Globus pallidus (tissue), 1 donor: ENCODE results near the gene FADD.
"Not testable (repeated sequence)": the region's sequence is repeated elsewhere in the genome, so short reads cannot be mapped to it uniquely, and the experiment has no call there.

ENCODE experiments used
- DNase-seq: peaks from one replicate; pipeline ENCODE4 v3.0.0-alpha.2; 2015; ENCODE audit warnings: low spot score

Gene FADD

DNA sequence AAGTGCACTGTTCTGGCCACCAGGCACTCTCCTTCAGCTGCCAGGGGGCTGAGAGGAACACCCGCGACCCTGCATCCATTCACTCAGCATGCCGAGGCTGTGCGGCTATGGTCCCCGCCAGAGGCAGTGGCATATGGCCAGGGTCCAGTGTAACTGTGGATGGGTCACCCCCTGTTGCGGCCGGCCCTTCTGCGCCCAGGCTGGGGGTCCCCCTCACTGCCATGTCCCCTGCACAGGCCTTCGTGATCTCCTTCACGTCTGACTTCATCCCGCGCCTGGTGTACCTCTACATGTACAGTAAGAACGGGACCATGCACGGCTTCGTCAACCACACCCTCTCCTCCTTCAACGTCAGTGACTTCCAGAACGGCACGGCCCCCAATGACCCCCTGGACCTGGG, 20.8 kb upstream of the FADD start:
- no peak for DNase-seq

DNA sequence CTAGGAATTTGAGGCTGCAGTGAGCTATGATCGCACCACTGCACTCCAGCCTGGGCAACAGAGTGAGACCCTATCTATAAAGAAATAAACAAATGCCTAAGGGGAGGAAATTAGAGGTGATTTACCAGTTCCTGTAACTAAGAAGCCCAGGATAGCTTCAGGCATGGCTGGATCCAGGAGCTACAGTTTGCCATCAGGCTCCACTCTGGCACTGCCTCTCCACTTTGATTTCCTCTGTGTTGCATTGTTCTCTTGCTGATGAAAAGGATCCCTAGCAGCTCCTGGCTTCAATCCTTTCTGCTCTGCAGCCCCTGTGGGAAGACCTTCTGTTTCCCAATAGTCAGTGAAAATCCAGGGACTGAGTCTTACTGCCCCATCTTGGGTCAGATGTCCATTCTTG, 20.1 kb upstream of the FADD start:
- DNase-seq: no peak

DNA sequence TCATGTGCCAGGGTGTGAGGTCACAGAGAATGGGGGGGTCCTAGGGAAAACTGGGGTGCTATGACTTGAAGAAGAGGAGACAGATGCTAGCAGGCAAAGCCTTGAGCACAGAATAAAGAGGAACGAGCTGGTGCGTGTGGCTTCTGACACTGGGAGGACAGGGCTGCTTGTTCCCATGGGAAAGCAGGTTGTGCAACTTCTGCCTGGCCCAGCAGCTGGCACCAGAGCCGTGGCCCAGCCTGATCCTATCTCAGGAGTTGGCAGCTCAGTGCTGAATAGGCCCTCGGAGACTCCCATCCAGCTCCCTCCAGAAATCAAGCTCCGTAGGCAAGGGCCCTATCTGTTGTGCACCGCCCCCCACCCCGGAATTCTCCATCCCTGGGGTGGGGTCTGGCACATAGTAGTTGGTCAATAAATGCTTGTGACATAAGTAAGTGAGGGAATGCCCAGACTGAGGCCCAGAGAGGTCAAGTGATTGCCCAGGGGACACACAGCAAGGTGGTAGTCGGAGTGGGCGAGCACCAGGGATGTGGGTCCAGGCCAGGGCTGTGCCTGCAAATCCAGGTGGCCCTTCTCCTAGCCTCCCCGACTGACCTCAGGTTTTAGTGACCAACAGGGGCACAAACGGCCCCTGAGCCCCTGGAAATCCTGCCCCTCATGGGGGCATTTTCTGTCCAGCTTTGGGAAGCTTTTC, 19.5 kb upstream of the FADD start:
- DNase-seq: no peak

DNA sequence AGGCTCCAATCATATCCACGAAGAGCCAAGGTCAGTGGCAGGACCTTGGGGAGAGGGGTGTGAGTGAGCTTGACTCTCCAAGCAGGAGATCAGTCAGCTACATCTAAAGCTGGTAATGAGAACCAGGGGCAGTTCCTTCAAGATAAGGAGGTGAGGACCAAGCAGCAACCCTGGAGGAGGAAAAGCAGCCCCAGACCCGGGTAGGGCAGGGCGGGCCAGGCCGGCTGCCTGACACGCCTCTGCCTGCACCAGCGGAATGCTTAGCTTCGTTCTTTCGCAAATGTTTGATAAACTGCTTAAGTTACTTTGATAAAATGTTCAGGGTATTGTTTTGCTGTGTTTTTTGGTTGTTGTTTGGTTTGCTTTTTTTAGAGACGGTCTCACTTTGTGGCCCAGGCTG, 18.7 kb upstream of the FADD start:
- DNase-seq: no peak

DNA sequence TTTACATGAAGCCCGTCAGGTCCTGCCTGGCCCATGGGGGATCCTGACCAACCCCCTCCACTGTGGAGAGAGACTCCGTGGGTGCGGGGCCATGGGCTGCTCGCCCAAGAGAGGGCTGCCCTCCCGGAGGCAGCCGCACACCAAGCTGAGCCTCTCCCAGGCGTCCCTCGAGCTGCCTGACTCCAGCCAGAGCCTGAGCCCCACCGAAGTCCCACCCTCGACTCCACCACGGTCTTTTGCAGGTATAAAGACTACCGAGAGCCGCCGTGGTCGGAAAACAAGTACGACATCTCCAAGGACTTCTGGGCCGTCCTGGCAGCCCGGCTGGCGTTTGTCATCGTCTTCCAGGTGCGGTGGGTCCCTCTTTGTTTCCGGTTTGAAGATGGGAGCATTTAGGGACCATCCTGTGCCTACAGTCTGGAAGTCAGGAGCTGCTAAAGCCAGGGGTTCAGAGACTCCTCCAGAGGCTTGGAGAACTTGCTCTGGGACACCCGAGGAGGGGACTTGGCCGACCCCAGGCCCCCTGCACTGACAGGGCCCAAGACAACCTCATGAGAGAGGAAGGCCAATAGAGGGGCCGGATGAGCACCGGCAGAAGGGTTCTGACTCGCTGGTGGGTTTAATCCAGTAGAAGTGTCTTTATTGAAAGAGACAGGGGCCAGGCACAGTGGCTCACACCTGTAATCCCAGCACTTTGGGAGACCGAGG, 17.6 kb upstream of the FADD start:
- no peak for DNase-seq

DNA sequence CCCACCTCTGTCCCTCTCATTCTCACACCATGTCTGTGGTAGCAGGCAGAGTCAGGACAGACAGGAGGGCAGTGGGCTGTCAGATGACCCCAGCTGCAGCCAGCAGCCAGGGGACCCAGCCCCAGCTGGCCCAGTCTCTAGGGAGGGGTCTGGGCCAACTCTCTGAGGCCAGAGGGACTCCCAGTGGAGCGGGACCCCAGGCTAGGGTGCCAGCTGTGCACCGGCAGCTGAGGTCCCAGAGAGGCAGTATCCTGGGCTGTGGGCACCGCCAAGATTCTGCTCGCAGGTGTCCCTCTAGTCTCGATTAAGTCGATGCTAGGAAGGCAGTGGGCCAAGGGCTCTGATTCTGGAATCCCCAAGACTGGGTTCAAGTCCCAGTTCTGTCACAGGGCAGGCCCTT, 16.7 kb upstream of the FADD start:
- no peak for DNase-seq

DNA sequence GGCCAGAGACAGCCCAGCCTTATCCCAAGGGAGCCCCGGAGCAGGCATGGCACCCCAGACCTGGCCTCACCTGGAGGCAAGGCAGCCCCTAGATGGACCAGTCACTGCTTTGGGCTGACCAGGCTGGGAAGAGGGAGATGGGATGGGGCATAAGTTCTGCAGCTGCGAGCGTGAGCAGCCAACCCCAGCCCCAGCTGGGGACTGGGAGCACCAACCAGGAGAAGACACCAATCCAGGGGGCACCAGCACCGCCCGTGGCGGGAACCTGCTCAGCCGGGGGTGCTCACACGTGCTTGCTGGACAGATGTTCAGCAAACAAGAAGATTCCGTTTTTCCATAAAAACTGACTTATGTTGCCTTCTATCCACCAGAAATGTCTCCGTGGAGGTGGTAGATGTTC, 16.2 kb upstream of the FADD start:
- DNase-seq: no peak

DNA sequence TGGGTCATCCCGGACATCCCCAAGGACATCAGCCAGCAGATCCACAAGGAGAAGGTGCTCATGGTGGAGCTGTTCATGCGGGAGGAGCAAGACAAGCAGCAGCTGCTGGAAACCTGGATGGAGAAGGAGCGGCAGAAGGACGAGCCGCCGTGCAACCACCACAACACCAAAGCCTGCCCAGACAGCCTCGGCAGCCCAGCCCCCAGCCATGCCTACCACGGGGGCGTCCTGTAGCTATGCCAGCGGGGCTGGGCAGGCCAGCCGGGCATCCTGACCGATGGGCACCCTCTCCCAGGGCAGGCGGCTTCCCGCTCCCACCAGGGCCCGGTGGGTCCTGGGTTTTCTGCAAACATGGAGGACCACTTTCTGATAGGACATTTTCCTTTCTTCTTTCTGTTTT, 15.3 kb upstream of the FADD start:
- no peak for DNase-seq

DNA sequence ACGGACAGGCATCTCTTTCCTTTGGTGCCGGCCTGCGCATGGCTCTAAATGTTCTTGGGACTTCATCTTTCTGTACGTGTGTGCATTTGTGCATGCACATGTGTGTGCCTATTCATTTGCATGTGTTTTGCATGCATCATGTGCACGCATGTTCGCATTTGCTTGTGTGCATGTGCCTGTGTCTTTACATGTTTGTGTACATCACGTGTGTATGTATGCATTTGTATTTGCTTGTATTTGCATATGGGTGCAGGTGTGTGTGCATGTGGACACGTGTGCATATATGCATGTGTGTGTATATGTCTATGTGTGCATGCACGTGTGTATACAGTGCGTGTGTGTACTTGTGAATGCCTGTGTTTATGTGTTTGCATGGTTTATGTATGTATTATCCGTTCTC, 13.5 kb upstream of the FADD start:
- no peak for DNase-seq

DNA sequence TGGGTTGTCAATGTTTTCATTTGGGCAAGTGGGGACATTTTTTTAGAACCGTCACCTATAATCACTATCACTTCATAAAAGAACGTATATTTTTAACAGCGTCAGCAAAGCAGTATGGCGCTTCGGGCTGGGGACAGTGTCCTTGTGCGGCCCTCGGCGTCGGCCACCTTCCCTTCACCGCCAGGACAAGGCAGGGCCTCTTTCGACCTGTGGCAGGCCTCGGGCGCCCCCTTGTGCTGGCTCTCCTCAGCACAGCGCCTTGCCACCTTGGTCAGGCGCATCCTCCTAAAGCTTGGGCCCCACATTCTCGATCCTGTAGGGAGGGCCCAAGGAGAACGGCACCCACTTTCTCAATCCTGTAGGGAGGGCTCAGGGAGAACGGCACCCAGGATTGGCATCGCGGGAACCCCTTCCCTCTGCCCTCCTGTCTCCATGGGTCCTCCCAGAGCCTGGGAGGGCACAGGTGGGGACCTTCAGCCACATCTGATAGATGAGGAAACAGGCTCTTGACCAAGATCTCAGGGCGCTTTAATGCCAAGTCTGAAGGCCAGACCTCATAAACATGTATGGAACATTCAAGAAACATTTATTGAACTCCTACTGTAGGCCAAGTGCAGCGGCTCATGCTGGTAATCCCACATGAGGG, 11.5 kb upstream of the FADD start:
- DNase-seq: no peak

DNA sequence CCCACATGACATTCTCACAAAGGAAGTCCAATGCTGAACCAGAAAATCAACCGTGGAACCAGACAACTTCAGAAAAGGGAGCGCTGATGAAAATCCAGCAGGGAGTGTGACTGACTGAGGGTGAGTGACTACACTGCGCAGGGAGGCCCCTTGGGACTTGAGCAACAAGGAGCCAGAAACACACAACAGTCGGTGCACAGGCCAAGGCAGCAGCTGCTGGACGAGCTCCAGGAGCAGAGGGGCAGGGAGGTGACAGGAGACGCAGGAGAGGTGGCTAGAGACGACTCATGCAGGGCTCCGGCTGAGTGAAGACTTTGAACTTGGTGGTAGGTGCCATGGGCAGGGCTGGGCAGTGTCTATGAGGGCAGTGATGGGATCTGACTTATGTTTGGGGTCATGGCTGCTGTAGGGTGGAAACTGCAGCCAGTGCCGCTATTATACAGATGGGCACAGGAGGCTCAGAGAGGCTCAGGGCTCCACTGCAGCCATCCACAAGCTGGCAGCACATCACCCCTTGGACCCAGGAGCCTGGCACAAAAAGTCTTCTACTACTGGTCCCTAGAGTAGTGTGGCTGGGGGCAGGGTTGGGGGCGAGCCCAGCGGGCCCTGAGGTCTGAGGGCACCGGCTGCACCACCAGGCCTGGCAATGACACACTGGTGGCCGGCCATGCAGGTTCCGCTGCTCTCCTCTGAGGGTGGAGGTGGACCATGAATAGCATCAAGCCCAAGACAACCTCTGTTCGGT, 10.3 kb upstream of the FADD start:
- no peak for DNase-seq

DNA sequence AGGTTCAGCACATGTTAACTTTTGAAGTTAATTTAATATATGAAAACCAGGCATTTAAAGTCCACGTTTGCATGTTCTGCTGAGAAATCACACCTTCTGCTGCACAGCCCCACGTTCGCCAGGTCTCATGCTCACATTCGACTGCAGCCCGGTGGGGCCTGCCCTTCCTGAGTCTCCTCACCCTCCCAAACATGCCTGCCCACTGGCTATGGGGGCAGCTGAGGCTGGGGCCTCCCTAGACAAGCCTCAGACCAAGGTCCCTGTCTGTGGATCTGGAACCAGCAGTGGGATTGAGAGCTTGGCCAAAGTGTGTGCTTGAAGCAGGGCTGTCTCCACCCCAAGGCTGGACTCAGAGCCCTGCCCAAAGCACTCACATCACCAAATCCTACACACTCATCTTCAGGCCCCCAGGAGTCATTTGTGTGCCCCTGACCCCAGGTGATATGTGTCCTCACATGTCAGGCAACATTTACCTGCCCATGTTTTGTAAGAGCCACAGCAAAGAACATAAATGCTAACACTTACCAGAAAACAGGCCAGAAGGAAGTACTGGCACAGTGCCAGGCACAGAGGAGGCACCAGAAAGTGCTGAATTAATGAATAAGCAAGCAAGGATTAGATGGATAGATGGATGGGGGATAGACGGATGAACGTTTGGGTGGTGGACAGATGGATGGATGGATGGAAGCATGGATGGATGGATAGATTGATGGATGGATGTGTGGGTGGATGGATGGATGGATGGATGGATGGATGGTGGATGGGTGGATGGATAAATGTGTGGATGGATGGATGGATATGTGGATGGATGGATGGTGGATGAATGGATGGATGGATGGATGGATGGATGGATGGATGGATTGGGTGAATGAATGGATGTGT, 9.4 kb upstream of the FADD start:
- no peak for DNase-seq

DNA sequence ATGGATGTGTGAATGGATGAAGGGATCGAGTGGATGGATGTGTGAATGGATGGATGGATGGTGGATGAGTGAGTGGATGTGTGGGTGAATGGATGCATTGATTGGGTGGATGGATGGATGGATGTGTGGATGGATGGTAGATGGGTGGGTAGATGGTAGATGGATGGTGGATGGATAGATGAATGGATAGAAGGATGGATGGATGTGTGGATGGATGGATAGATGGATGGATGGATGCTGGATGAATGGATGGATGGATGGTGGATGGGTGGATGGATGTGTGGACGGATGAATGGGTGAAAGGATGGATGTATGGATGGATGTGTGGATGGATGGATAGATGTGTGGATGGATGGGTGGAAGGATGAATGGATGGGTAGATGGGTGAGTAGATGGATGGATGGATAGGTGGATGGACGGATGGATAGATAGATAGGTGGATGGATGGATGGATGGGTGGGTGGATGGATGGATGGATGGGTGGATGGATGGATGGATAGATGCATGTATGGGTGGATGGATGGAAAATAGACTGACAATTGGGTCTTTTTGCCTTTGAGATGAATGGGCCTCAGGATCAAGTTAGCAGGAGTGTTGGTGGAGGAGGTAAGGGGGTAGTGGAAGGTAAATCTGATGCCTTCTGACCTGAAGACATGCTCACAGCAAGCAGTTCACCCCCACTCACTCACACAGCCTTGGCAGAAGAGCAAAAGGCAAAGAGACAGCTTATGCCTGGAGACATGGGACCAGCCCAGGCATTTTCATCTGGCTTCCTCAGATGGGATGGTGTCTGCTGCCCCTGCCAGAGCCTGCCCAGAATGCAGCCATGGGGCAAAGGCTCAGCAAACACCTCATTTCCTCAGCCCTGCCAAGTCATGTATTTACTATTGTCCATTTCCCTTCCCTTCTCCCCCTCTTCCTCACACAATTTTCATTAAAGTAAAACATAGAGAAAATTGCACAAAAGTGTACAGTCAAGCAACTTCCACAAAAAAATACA, 8.0 kb upstream of the FADD start:
- DNase-seq: no peak

DNA sequence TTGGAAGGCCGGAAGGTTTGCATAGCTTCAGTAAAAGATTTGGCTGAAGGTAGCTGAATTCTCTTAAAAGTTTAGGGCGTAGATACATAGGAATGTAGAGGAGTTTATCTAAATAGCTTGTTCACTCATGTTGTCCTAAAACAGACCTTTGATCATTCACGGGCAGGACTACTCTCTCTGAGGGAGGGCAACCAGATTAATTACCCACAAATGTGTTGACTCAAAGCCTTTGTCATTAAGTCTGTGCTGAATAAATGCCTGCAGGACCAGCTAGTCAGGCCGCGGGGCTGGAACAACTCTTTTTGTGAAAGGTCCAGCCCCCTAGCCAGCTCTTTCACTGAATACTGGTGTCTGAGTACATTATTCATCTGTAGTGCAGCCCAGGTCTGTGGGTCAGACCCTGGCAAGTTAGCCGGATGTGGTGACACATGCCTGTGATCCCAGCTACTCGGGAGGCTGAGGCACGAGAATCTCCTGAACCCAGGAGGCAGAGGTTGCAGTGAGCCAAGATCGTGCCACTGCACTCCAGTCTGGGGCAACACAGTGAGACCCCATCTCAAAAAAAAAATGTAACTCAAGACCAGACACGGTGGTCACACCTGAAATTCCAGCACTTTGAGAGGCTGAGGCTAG, 2.8 kb upstream of the FADD start:
- DNase-seq: no peak

DNA sequence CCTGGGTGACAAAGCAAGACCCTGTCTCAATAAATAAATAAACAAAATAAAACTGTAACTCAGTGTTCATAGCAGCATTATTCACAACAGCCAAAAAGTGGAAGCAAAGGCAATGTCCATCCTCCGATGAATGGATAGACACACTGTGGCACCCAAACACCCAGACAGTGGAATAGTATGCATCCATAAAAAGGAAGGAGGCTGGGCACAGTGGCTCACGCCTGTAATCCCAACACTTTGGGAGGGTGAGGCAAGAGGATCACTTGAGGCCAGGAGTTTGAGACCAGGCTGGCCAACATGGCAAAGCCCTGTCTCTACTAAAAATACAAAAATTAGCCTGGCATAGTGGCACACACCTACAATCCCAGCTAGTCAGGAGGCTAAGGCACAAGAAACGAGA, 2.0 kb upstream of the FADD start:
- not testable (repeated sequence) for DNase-seq

DNA sequence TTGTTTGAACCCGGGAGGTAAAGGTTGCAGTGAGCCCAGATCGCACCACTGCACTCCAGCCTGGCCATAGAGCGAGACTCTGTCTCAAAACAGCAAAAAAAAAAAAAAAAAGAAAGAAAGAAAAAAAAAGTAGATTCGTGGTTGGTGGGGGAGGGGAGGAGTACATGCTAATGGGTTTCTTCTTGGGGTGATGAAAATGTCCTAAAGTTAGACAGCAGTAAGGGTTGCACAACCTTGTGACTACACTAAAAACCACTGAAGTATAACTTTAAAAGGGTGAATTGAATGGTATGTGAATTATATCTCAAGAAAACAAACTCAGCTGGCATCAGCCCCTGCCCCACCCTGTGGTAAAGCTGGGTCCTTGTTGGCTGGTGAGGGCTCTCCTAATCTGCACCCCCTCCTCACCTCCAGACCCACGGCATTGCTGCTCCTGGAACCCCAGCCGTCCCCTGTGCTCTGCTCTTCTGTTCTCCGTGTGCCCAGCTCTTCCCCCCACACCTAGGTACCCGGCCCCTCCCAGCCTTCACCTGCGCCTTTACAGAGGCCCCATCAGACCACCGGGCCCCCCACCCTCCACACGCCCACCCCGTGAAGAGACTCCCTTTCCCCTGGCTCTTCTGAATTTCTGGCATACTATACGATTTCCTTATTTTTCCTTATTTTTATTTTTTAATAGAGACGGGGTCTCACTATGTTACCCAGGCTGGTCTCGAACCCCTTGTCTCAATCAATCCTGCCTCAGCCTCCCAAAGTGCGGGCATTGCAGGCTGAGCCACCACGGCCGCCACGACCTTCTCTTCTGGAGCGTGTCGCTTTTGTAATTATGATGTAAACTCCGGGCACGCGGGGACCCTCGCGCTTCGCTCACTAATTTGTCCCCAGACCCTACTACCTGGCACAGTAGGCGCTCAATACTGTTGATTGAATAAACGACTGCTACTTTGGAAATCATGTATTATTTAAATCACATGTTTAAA, 924 bp upstream of the FADD start:
- no peak for DNase-seq

DNA sequence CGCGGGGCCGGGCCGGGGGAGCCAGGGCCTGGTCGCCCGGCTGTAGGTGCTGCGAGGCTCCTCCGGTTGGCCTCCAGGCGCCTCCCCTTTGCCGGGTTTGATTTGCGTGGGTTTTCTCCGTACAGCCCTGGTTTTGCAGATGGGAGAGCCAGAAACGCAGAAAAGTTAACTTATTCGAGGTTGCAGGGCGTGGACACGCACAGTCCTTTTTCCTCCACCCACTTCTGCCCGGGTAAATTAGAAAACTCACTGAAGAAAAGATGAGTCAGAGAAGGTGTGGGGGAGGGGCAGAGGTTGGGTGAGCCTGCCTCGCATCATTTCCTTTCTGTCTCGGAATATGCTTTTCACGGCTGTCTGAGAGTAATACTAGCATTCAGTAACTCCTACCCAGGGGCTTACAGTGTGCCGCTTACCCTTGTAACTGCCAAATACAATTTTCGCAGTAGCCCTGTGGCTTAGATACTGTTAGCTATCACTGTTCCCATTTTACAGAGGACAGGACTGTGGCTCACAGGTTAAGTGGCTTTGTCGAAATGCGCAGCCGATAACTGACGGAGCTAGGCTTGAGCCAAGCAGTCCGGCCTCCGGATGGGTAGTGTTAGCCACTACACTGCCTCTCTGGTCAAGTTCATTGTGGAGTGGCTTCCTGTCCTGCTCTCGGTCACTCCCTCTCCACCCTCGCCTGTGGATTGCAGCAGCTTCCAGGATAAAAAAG, 812 bp downstream of the FADD start:
- DNase-seq: peak; percentile 19

DNA sequence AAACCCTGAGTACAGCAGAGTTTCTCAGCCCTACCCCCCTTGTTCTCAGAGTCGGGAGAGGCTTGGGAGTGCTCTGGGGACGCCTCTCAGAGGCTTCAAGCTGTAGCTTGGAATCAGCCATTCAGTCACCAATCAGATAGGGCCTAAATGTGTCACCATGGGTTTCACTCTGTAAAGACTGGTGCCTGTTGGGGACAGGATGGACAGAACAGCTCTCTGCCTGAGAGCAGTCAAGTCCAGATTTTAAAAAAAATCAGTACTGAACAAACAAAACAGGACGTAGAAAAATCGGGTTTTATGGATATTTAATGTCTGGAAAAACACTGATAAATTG, 1.3 kb downstream of the FADD start:
- no peak for DNase-seq
